Heart left ventricle (tissue), 16 donors: Measurements from ENCODE around the gene LRRFIP1. TPM values are rescaled to one million over a fixed set of nuclear protein-coding genes. Genes with fewer than 3 reads are reported as not detected.

Source experiments
- ATAC-seq, 4 donors: fragments of 200-7000 bp; cut with Tn5 transposase; one replicate each; pipeline ENCODE4 v1.9.1; 2020 to 2022; ENCODE audit warnings: moderate library complexity in 4 of 4, mild to moderate bottlenecking in 3 of 4, moderate number of reproducible peaks in 1 of 4
- DNase-seq, 5 donors: peaks; one replicate each; pipeline ENCODE4 v3.0.0-alpha.2; 2020
- H3K27ac ChIP-seq, 12 donors: fragments of 200-600 bp; sonication (generic) in 4 of 12; one replicate each; pipeline versions ENCODE4 v1.5.0 to v1.8.0; 2016 to 2022; ENCODE audit warnings: mild to moderate bottlenecking in 2 of 12
- H3K27me3 ChIP-seq, 9 donors: fragments of 200-600 bp; sonication (generic) in 2 of 9; one replicate each; pipeline versions ENCODE4 v1.5.1 to v1.8.0; 2016 to 2022; ENCODE audit warnings: mild to moderate bottlenecking in 3 of 9
- H3K36me3 ChIP-seq, 9 donors: fragments of 200-600 bp; sonication (generic) in 2 of 9; one replicate each; pipeline versions ENCODE4 v1.5.0 to v1.8.0; 2018 to 2022; ENCODE audit warnings: mild to moderate bottlenecking in 2 of 9
- H3K4me1 ChIP-seq, 12 donors: fragments of 200-600 bp; sonication (generic) in 4 of 12; one replicate each; pipeline versions ENCODE4 v1.5.0 to v1.8.0; 2016 to 2022; ENCODE audit warnings: mild to moderate bottlenecking in 3 of 12
- H3K4me3 ChIP-seq, 12 donors: fragments of 200-600 bp; sonication (generic) in 4 of 12; one replicate each; pipeline versions ENCODE4 v1.5.0 to v1.8.0; 2017 to 2022; ENCODE audit warnings: mild to moderate bottlenecking in 9 of 12, moderate library complexity in 4 of 12
- H3K9me3 ChIP-seq, 12 donors: fragments of 200-600 bp; sonication (generic) in 4 of 12; one replicate each; pipeline versions ENCODE4 v1.5.0 to v1.8.0; 2016 to 2022; ENCODE audit warnings: mild to moderate bottlenecking in 1 of 12
- CTCF ChIP-seq, 12 donors: fragments of 200-600 bp; sonication (generic) in 4 of 12; IDR thresholded peaks; one replicate each; pipeline versions ENCODE4 v1.5.0 to v1.8.0; 2018 to 2022; ENCODE audit warnings: antibody characterized with exemption in 12 of 12, mild to moderate bottlenecking in 5 of 12
- POLR2A ChIP-seq, 2 donors: fragments of 450-650 bp; IDR thresholded peaks; one replicate each; pipeline ENCODE4 v1.6.1; 2017; ENCODE audit warnings: antibody characterized with exemption in 2 of 2, mild to moderate bottlenecking in 2 of 2, moderate library complexity in 2 of 2
- WGBS, 4 donors: extraction: QIAGEN DNeasy Blood & Tissue Kit in 2 of 4; methylation state at CpG; one replicate each; pipeline versions ENCODE4 v1.1.5 to v1.1.7; 2013 to 2018; 5-methylcytosine and 5-hydroxymethylcytosine counted together
- intact Hi-C, 10 donors: fragments of 100-400 bp; cut with DNase I; formaldehyde crosslinking; loops; one replicate each; pipeline versions ENCODE4 v1.11.1 to v1.14.2; 2022
- polyA plus RNA-seq, 2 donors: library from polyadenylated mRNA; stranded (reverse); fragments of 200-250 nt; gene quantifications; one replicate each; pipeline ENCODE4 v1.2.3, GENCODE V29; 2013
- total RNA-seq, 9 donors: library from RNA; depleted of rRNA in 2 of 9; stranded (reverse); fragments of >200 nt in 2 of 9; fragmentation: NEBNext Ultra II Directional in 3 of 9; extraction: Animal tissue kit (Norgen Biotek cat#: 25700) in 3 of 9; gene quantifications; one replicate each; pipeline versions ENCODE4 v1.1.0 to v1.2.4, GENCODE V29; 2016 to 2023
- donor health status: ischemic (EF 13 %, LVEDD 7.1; RV severe dilation, severe dysfunction).
- donor health status: healthy with polysubstance abuse.
- donor health status: DM: no; HTN: yes; CAD: no.
- donor health status: DM: no; HTN: no; CAD: no.
- donor health status: ischemic (EF 25% LVEDD 6.9; RV normal size, moderate dysfunction).
- donor health status: ischemic (EF 25% LVEDD 5.7; RV mildly dilated, moderate dysfunction).
- donor health status: healthy.
- donor health status: DM: yes; HTN: yes; CAD: no.
- donor health status: ischemic (EF 35%, LVEDD 5.7; RV mildly dilated, moderate dysfunction).
- donor health status: nonischemic (EF 11% LVEDD 7.7; RV severe dilation, severe dysfunction).
- donor health status: DM: yes; HTN: yes; CAD: no.
- donor health status: PGD.
- donor health status: ischemic (EF 29% LVEDD 5.4; RV normal size, mild dysfunction).
- donor health status: nonischemic (EF 23%, LVEDD 6.1; RV moderate dilation, normal function).

The LRRFIP1 gene
- total and polyA plus RNA-seq, 11 donors: 78.7 to 151 (median 111) TPM

GRCh38 chr2:237735798-237736197 lies 108.4 kb downstream of the LRRFIP1 start:
- WGBS, 4 donors: 69 to 84% (median 78%) methylated on average over 8 of the region's 8 CpGs
- peak in 3 of 12 donors; percentile 14 to 32 (median 29) for TF ChIP-seq CTCF (IDR thresholded peaks at IDR 0.05)
- TF ChIP-seq POLR2A (IDR thresholded peaks at IDR 0.05): no peak
- H3K27ac ChIP-seq: peak overlapping the region in 10 of 12 donors; percentile 19 to 86 (median 82)

GRCh38 chr2:237736783-237737182 lies 109.4 kb downstream of the LRRFIP1 start:
- WGBS, 4 donors: 53 to 72% (median 62%) methylated on average over 6 to 13 of the region's 13 CpGs
- no peak for DNase-seq

More at GRCh38 chr2:237735798-237736197, 108.4 kb downstream of the LRRFIP1 start:
- intact Hi-C loops: loop anchor here in 6 of 10 donors (2.0 to 10.0 kb wide), 5 partner anchors 33 to 221 kb away; no protein-coding TSS in a partner anchor
- no peak for DNase-seq
- Histone ChIP-seq H3K4me1 (peaks cover 8 to 100% (median 95%) of the 10 kb centered on the region in 12 donors), H3K36me3 (peaks cover 0 to 41% (median 12%) of the 10 kb centered on the region in 9 donors), H3K4me3 (no peak overlapping the region), H3K9me3 (no peaks in the 10 kb centered on the region), H3K27me3 (no peaks in the 10 kb centered on the region)
- no peak for ATAC-seq

GRCh38 chr2:237737196-237737865 lies 109.9 kb downstream of the LRRFIP1 start:
- Histone ChIP-seq H3K9me3 (no peaks in the 10 kb centered on the region), H3K4me3 (no peak overlapping the region), H3K27ac (peak overlapping the region in 10 of 12 donors; percentile 25 to 86 (median 82)), H3K27me3 (no peaks in the 10 kb centered on the region), H3K4me1 (peaks cover 8 to 100% (median 91%) of the 10 kb centered on the region in 12 donors), H3K36me3 (peaks cover 0 to 51% (median 12%) of the 10 kb centered on the region in 9 donors)
- WGBS, 4 donors: 74 to 81% (median 77%) methylated on average over 9 of the region's 9 CpGs
- intact Hi-C loops: loop anchor here in 5 of 10 donors (5.0 to 10.0 kb wide), 3 partner anchors 35 to 223 kb away; no protein-coding TSS in a partner anchor
- no peak for TF ChIP-seq CTCF (IDR thresholded peaks at IDR 0.05)
- TF ChIP-seq POLR2A (IDR thresholded peaks at IDR 0.05): no peak
- ATAC-seq (no peak), DNase-seq (no peak)

More at GRCh38 chr2:237736783-237737182, 109.4 kb downstream of the LRRFIP1 start:
- ATAC-seq: no peak
- Histone ChIP-seq H3K27me3 (no peaks in the 10 kb centered on the region), H3K4me3 (no peak overlapping the region), H3K9me3 (no peaks in the 10 kb centered on the region), H3K36me3 (peaks cover 0 to 47% (median 12%) of the 10 kb centered on the region in 9 donors), H3K27ac (peak overlapping the region in 11 of 12 donors; percentile 25 to 86 (median 82)), H3K4me1 (peaks cover 8 to 100% (median 94%) of the 10 kb centered on the region in 12 donors)
- intact Hi-C loops: loop anchor here in 5 of 10 donors (5.0 to 10.0 kb wide), 3 partner anchors 34 to 222 kb away; no protein-coding TSS in a partner anchor
- TF ChIP-seq CTCF (IDR thresholded peaks at IDR 0.05) (no peak), POLR2A (IDR thresholded peaks at IDR 0.05) (no peak)

- Histone ChIP-seq H3K27ac (peak overlapping the region in 11 of 12 donors; percentile 23 to 86 (median 81)), H3K9me3 (no peaks in the 10 kb centered on the region), H3K4me3 (no peak overlapping the region), H3K36me3 (peaks cover 0 to 51% (median 12%) of the 10 kb centered on the region in 9 donors), H3K27me3 (no peaks in the 10 kb centered on the region), H3K4me1 (peaks cover 8 to 100% (median 89%) of the 10 kb centered on the region in 12 donors)
- WGBS, 4 donors: 92 to 94% (median 93%) methylated on average over 10 of the region's 10 CpGs
- ATAC-seq (no peak), DNase-seq (no peak)
- intact Hi-C loops: loop anchor here in 5 of 10 donors (2.0 to 10.0 kb wide), 4 partner anchors 35 to 223 kb away; no protein-coding TSS in a partner anchor
- TF ChIP-seq CTCF (IDR thresholded peaks at IDR 0.05) (no peak), POLR2A (IDR thresholded peaks at IDR 0.05) (no peak)
These were observed 110.9 kb downstream of the LRRFIP1 start for GRCh38 chr2:237738255-237738654.
